Esophagus (tissue), 2 donors: ENCODE measurements around the gene TSPAN9. TPM values are rescaled to one million over a fixed set of nuclear protein-coding genes. Genes with fewer than 3 reads are reported as not detected.
A peak's percentile ranks its signal among the peaks of the same experiment; 100 is the strongest.

Source experiments
- H3K27ac ChIP-seq, 2 donors: one replicate each; pipeline ENCODE4 v1.5.1; 2013; ENCODE audit warnings: low read depth in 2 of 2, mild to moderate bottlenecking in 2 of 2, inconsistent platforms in 1 of 2, low read length in 1 of 2, moderate library complexity in 1 of 2
- H3K27me3 ChIP-seq, 2 donors: one replicate each; pipeline ENCODE4 v1.6.1; 2013; ENCODE audit warnings: low read length in 2 of 2, control low read depth in 1 of 2, mild to moderate bottlenecking in 1 of 2; ENCODE audit not compliant: insufficient read depth in 2 of 2, control insufficient read depth in 1 of 2
- H3K36me3 ChIP-seq, 2 donors: one replicate each; pipeline ENCODE4 v1.6.1; 2013; ENCODE audit warnings: low read length in 1 of 2; ENCODE audit not compliant: control insufficient read depth in 2 of 2, insufficient read depth in 2 of 2
- H3K4me1 ChIP-seq, 2 donors: one replicate each; pipeline ENCODE4 v1.6.1; 2013; ENCODE audit warnings: low read length in 1 of 2; ENCODE audit not compliant: control insufficient read depth in 2 of 2, insufficient read depth in 2 of 2
- H3K4me3 ChIP-seq, 2 donors: one replicate each; pipeline ENCODE4 v1.5.1; 2013; ENCODE audit warnings: low read length in 2 of 2, mild to moderate bottlenecking in 2 of 2, low read depth in 1 of 2, moderate library complexity in 1 of 2
- H3K9me3 ChIP-seq, 2 donors: one replicate each; pipeline ENCODE4 v1.6.1; 2013; ENCODE audit warnings: mild to moderate bottlenecking in 2 of 2, low read depth in 1 of 2, low read length in 1 of 2, moderate library complexity in 1 of 2; ENCODE audit not compliant: control insufficient read depth in 2 of 2, insufficient read depth in 1 of 2
- WGBS, 2 donors: extraction: QIAGEN DNeasy Blood & Tissue Kit; methylation state at CpG; one replicate each; pipeline ENCODE4 v1.1.7; 2013; 5-methylcytosine and 5-hydroxymethylcytosine counted together
- polyA plus RNA-seq, 2 donors: library from polyadenylated mRNA; stranded (reverse); fragments of 200-250 nt; gene quantifications; one replicate each; pipeline ENCODE4 v1.2.3, GENCODE V29; 2013
- donor health status: healthy with polysubstance abuse.
- donor health status: Bipolar disorder and iron deficiency.

Gene TSPAN9
- polyA plus RNA-seq, 2 donors: 8.2 to 9.2 TPM

- Histone ChIP-seq H3K9me3 (no peaks in the 10 kb centered on the region), H3K4me1 (peaks cover 2 to 11% of the 10 kb centered on the region in 2 donors), H3K27ac (no peak overlapping the region), H3K4me3 (no peak overlapping the region), H3K36me3 (no peaks in the 10 kb centered on the region), H3K27me3 (no peaks in the 10 kb centered on the region)
- 78 to 89% methylated on average over 5 of the region's 5 CpGs for WGBS, 2 donors
Measured at GRCh38 chr12:3083921-3084347, 6.8 kb downstream of the TSPAN9 start.

GRCh38 chr12:3084742-3085141, 7.6 kb downstream of the TSPAN9 start:
- Histone ChIP-seq H3K4me3 (no peak overlapping the region), H3K27ac (no peak overlapping the region), H3K9me3 (no peaks in the 10 kb centered on the region), H3K4me1 (peaks cover 2 to 11% of the 10 kb centered on the region in 2 donors), H3K36me3 (no peaks in the 10 kb centered on the region), H3K27me3 (no peaks in the 10 kb centered on the region)
- WGBS, 2 donors: 90 to 92% methylated on average over 12 of the region's 12 CpGs

- Histone ChIP-seq H3K36me3 (peaks cover 0 to 3% of the 10 kb centered on the region in 2 donors), H3K4me3 (no peak overlapping the region), H3K9me3 (no peaks in the 10 kb centered on the region), H3K4me1 (peaks cover 2 to 11% of the 10 kb centered on the region in 2 donors), H3K27ac (peak overlapping the region; percentile 17 to 26), H3K27me3 (no peaks in the 10 kb centered on the region)
- 62 to 64% methylated on average over 19 of the region's 19 CpGs for WGBS, 2 donors
Measured at GRCh38 chr12:3085341-3086139, 8.4 kb downstream of the TSPAN9 start.

- peak overlapping the region; percentile 17 to 26 for H3K27ac ChIP-seq
- WGBS, 2 donors: 52 to 69% methylated on average over 4 of the region's 4 CpGs
- H3K4me3 ChIP-seq: no peak overlapping the region
- no peaks in the 10 kb centered on the region for H3K27me3 ChIP-seq
- H3K9me3 ChIP-seq: no peaks in the 10 kb centered on the region
- H3K4me1 ChIP-seq: peaks cover 2 to 8% of the 10 kb centered on the region in 2 donors
- peaks cover 0 to 3% of the 10 kb centered on the region in 2 donors for H3K36me3 ChIP-seq
Measured at GRCh38 chr12:3086211-3086610, 9.0 kb downstream of the TSPAN9 start.

GRCh38 chr12:3086729-3087323, 9.6 kb downstream of the TSPAN9 start:
- Histone ChIP-seq H3K9me3 (no peaks in the 10 kb centered on the region), H3K4me3 (no peak overlapping the region), H3K27me3 (no peaks in the 10 kb centered on the region), H3K4me1 (peaks cover 2 to 8% of the 10 kb centered on the region in 2 donors), H3K36me3 (peaks cover 0 to 3% of the 10 kb centered on the region in 2 donors), H3K27ac (no peak overlapping the region)
- 85 to 86% methylated on average over 9 of the region's 9 CpGs for WGBS, 2 donors

- peak overlapping the region; percentile 30 to 34 for H3K27ac ChIP-seq
- peaks cover 0 to 8% of the 10 kb centered on the region in 2 donors for H3K4me1 ChIP-seq
- no peak overlapping the region for H3K4me3 ChIP-seq
- WGBS, 2 donors: 58 to 65% methylated on average over 11 of the region's 11 CpGs
- H3K27me3 ChIP-seq: no peaks in the 10 kb centered on the region
- no peaks in the 10 kb centered on the region for H3K9me3 ChIP-seq
- H3K36me3 ChIP-seq: peaks cover 0 to 6% of the 10 kb centered on the region in 2 donors
Measured at GRCh38 chr12:3087758-3088650, 10.8 kb downstream of the TSPAN9 start.

GRCh38 chr12:3089588-3089987, 12.4 kb downstream of the TSPAN9 start:
- Histone ChIP-seq H3K27ac (no peak overlapping the region), H3K9me3 (no peaks in the 10 kb centered on the region), H3K4me1 (peaks cover 0 to 8% of the 10 kb centered on the region in 2 donors), H3K4me3 (no peak overlapping the region), H3K27me3 (no peaks in the 10 kb centered on the region), H3K36me3 (peaks cover 0 to 6% of the 10 kb centered on the region in 2 donors)
- WGBS, 2 donors: 91 to 94% methylated on average over 5 of the region's 5 CpGs

GRCh38 chr12:3090240-3091037, 13.3 kb downstream of the TSPAN9 start:
- WGBS, 2 donors: 92% methylated on average over 17 of the region's 17 CpGs

GRCh38 chr12:3091038-3091319, 13.8 kb downstream of the TSPAN9 start:
- no peaks in the 10 kb centered on the region for H3K9me3 ChIP-seq
- no peak overlapping the region for H3K4me3 ChIP-seq
- H3K27me3 ChIP-seq: no peaks in the 10 kb centered on the region
- 90 to 98% methylated on average over 7 of the region's 7 CpGs for WGBS, 2 donors
- peaks cover 0 to 6% of the 10 kb centered on the region in 2 donors for H3K36me3 ChIP-seq
- H3K4me1 ChIP-seq: peaks cover 0 to 3% of the 10 kb centered on the region in 2 donors
- H3K27ac ChIP-seq: no peak overlapping the region

More at GRCh38 chr12:3090240-3091037, 13.3 kb downstream of the TSPAN9 start:
- H3K27me3 ChIP-seq: no peaks in the 10 kb centered on the region
- H3K36me3 ChIP-seq: peaks cover 0 to 6% of the 10 kb centered on the region in 2 donors
- no peak overlapping the region for H3K27ac ChIP-seq
- H3K4me3 ChIP-seq: no peak overlapping the region
- no peaks in the 10 kb centered on the region for H3K9me3 ChIP-seq
- H3K4me1 ChIP-seq: peaks cover 0 to 8% of the 10 kb centered on the region in 2 donors
